ENCODE measurements around the gene CROT.

CROT gene

DNA sequence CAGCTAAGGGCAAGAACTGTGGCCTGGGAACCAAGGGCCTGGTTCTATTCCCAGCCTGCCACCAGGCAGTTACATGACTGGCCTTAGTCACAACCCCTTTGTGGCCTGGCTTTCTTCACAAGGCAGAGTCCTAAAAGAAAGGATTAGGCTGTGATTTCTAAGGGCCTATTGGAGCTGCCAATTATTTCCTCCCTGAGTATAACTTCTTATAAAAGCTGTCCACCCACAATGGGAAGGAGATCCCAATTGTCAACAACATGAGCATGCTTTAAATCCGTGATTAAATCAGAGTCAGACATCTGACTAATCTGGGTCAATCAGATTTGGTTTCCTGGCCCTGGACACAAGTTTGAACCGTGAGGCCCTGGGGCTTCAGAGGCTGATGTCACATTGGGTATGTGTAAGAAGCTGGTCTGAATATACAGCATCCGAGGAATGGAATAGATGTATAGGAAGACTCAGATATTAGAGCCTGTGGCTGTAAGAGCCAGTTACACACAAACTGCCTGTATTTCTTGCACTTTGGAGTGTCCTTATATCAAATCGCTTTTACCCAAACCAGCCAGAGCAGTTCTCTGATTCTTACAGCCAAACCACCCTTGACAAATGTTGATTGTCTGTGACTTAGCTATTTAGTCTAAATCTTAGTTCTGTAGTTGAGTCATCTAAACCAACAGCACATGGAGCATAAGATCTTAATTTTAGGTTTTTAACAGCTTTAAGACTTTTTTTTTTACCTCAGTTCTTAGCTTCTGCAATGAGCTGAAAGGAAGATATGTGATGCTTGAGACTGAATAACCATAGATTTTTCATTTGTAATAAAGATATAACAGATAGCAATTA, 68.7 kb downstream of the CROT start:
- DNase-seq (ENCODE audit: low read depth in 2 of 2): no peak

DNA sequence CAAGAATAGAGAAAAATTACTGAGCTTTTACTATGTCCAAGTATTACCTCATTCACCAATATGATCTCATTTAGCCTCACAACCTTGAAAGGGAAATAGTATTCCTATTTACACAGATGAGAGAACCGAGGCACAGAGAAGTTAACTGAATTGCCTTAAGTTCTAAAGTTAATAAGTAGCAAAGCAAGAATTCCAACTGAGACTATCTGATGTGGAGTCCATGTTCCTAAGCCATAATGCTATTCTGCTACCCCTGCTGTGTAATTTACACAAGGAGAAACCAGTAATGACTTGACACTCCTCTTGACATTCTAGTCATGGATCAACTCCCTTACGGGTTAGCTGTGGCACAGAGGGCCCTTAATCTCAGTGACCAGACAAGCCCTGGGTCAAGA, 69.3 kb downstream of the CROT start:
- no peak for DNase-seq (ENCODE audit: low read depth in 2 of 2)

DNA sequence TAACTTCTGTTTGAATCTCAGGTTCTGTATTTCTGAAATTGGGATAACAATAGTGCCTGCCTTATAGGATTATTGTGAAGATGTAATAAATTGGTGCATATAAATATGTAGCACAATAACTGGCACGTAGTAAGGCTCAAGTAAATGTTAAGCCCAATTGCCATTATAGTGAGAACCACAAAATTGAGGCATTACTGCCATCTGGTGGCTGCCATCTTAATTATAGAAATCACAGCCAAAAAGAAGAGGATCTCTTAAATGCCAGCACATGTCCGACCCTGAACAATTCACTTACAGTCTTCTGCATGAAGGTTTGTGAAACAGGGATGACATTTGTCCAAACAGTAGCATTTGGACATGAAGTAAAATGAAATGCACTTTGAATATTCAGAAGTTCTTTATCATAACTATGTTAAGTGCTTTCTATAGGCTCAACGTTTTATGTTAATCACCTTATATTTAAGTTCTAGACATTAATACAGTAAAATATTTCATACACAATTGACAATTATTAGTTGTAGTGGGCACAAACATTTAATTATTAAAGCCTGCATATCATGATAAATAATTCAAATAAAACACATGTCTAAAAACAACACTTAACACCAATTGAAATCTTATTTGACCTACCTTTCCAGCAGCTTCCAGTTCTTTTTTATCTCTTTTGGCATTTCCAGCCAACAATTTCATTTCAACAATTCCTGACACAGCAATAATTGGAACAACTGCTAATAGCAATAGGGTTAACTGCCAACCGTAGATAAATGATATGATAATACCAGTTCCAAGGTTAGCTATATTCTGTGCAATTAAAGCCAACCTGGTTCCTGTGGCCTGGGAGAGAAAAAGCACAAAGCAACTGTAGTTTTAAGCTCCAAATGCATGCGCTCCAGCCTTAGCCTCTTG, 71.5 kb downstream of the CROT start:
- DNase-seq (ENCODE audit: low read depth in 2 of 2): peak; percentile 17 to 23

DNA sequence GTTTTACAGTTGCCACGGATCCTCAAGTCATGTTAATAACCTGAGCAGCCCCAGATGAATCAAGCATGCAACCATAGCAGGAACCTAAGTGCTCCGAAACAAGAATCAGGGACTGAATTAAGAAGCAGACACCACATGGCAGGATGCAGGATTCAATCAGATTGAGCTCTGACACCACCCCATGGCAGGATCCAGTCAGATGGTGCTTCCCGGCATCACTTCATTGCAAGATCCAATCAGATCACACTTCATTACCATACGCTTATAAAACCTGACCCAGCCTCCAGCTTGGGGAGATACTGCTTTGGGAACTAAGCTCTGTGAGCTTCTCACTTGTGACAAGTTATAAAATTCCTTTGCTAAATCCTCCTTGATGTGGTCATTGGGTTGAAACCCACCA, 74.7 kb downstream of the CROT start:
- no peak for DNase-seq (ENCODE audit: low read depth in 2 of 2)

DNA sequence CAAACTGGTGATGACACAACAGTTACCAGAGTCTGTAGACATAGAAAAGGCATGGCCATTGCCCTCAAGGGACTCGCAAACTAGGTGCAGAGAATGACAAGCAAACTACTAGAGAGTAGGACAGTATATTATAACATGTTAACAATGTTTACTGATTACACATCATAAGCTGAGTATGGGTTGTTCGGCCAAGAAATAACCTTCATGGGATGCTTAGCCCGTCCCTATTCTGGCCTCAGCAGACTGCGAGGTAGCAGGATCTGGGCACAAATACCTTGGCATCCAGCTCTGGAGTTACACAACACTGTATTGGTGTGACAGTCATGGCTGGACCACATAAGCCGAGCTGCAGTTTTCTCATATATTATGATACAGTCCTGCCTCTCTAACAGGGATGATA, 78.6 kb downstream of the CROT start:
- no peak for DNase-seq (ENCODE audit: low read depth in 2 of 2)

DNA sequence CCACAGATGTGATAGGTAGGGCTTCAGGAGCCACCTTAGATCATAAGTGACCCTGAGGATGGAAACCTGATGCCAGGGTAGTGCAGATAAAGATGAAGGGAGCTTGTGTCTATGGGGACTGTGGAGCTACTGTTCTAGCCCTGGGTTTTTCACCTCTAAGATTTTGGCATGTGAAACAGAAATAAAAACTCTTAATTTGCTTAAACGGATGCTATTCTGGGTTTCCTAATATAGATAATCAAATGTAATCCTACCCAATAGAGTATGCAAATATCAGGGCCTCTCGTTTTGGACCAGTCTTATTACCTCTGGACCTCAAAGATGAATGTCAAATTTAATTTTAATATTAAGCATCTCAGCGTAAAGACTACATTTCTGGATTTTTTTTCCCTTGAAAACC, 80.7 kb downstream of the CROT start:
- no peak for DNase-seq (ENCODE audit: low read depth in 2 of 2)

DNA sequence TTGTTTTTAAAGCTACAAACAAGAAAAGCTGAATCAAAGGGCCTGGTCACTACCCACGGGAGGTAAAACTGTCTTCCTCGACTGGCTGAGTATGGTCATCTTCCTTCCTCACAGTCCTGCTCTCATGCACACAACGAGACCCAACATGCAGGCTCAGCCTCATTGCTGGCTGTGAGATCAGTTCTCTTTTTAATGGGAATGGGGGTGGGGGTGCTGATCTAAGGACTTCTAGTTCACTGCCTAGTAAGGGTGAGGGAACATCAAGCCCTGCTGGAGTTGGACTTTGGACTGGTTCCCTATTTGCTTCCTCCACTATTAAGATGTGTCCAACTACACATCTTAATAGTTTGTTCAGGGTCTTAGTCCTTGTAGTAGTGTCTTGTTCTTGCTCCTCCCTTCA, 81.8 kb downstream of the CROT start:
- DNase-seq (ENCODE audit: low read depth in 2 of 2): no peak

DNA sequence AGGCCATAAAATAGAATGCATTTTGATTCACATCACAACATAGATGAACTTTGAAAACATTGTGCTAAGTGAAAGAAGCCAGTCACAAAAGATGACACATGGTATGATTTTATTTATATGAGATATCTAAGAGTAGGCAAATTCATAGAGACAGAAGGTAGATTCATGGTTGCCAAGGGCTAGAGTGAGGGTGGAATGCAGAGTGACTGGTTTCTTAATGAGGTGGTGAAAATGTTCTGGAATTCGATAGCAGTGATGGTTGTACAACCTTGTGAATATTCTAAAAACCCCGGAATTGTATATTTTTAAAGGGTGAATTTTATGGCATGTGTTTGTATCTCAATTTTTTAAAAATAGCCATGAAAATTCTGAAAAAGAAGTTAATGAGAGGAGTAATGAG, 87.1 kb downstream of the CROT start:
- no peak for DNase-seq (ENCODE audit: low read depth in 2 of 2)

DNA sequence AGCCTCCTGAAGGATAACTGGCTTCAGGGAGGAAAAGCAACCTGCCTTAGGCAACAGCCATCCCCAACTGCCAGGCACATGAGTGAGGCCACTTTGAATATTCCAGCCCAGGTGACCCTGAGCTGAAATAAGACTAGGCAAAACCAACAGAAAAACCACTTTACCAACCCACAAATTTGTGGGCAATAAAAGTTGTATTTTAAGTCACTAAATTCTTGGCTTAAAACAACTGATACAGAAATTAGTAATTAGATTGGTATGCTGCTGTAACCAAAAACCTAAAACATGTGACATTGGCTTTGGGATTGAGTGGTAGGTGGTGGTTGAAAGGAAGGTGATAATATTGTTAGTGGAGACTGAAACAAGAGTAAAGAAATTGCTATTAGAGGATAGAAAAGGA, 90.1 kb downstream of the CROT start:
- no peak for DNase-seq (ENCODE audit: low read depth in 2 of 2)

DNA sequence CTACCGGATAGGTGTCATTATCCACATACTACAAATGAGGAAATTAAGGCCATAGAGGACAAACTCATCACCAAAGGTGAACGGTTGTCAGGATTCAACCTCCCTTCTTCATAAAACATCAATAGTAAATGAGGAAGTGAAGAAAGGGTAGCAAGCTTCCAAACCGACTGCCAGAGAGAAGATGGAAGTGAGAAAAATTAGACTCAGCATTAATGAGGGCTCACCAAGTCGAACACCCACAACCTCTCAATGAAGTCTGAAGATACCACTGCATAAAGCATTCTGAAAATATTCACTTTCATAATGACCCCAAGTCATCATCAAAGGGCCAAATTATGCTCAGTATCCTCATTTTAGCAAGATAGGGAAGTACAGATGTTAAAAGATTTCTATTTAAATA, 100.4 kb downstream of the CROT start:
- DNase-seq (ENCODE audit: low read depth in 2 of 2): no peak

DNA sequence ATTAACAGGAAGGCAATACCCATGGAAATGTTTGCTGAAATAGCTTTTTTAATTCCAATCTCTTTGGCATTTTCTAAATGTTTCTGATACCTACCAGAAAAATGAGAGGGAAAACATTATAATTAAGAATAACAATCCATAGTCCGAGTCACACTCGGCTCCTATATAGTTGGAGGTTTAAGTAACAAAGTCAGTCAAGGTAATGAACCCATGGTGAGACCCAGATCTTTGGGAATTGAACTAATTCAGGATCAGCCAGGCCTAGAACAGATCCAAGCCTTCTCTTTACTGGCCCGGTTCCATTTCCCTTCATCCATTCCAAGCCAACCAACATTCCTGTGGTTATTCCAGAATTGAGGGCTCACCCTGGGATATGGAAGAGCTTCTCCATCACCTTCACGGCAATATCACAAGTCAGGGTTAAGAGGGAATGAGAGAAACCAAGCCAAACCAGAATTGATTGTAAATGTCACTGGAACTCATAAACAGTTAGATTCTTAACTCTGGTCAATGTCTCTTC, 101.7 kb downstream of the CROT start:
- no peak for DNase-seq (ENCODE audit: low read depth in 2 of 2)

DNA sequence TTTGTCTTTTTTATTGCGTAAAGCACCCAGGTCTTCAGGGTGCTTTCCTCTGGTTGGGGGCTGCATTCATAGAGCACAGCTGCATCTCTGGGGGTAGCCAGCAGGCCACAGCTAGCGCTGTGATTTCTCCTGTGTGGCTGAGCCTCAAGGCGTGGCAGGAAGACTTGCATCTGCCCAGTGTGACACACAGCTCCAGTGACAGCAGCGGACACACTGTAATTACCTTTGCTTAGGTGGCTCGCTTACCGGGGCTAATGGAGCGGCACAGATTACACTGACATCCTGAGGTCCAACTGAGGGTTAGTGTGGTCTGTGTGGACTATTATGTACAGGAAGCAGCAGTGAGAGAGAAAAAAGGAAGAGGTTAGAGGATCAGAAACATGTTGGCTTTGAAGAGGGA, 102.9 kb downstream of the CROT start:
- no peak for DNase-seq (ENCODE audit: low read depth in 2 of 2)

Measured in stimulated activated CD8-positive, alpha-beta memory T cell treated with anti-CD3 and anti-CD28 coated beads, Interleukin-2, amount 100 ng/mL, for 48 hours (primary cell).